GM18511 (cell line): ENCODE results near the gene QSER1.
"Not testable (repeated sequence)": the region's sequence is repeated elsewhere in the genome, so short reads cannot be mapped to it uniquely, and the experiment has no call there.

Source experiments
- ATAC-seq: cut with Tn5 transposase; IDR thresholded peaks from one replicate; pipeline ENCODE4 v1.9.1; 2021; ENCODE audit warnings: mild to moderate bottlenecking, moderate library complexity; ENCODE audit not compliant: unreplicated experiment

QSER1 gene

DNA sequence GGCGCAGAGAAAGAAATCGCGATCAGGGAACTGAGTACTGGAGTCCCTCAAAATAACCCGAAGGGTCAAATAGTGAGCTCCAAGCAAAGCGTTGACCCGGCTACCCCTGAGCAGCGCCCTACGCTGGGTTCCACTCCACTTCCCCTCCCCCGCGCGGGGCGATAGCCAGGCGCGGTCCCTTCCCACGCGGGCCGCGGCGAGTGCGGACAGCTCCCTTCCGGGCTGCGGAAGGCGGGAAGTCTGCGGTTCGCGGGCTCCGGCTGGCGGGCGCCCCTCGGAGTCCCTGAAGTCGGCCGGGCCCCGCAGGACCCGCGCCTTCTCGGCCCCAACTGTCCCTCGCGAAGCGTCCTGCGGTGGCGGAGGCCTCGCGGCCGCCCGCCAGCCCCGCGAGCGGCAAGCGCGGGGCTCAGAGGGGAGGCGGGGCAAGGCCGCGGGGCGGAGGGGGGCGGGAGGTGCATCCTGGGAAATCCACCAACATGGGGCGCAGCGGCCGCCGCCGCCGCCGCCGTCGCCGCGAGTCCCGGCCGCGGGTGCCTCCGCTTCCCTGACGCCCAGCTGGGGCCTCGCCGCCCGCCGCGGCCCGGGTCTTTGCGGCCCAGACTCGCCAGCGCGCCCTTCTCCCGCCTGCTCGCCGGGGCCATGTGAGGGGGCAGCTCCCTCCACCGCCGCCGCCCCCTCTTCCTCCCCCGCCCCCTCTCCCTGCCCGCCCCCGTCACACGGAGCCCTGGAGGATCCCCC, at the start of gene QSER1:
TSS of gene QSER1 (plus strand) at position 457 of the 738 bp plus-strand sequence. CDS start 315 bp downstream, outside the sequence.
- ATAC-seq: peak; percentile 67

GRCh38 chr11:32843544-32843943, 49.1 kb upstream of the QSER1 start:
- no peak for ATAC-seq

DNA sequence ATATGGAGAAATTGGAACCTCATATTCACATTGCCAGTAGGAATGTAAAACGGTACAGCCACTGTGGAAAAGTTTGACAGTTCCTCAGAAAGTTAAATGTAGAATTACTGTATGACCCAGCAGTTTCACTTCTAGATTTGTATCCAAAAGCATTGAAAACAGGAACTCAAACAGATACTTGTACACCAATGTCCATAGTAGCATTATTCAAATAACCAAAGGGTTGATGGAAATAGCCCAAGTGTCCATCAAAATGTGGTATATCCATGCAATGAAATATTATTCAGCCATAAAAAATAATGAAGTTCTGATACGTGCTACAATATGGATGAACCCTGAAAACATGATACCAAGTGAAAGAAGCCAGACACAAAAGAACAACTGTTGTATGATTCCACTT, 45.1 kb upstream of the QSER1 start:
- ATAC-seq: no peak

- ATAC-seq: no peak
Measured at GRCh38 chr11:32849761-32850160, 42.9 kb upstream of the QSER1 start.

DNA sequence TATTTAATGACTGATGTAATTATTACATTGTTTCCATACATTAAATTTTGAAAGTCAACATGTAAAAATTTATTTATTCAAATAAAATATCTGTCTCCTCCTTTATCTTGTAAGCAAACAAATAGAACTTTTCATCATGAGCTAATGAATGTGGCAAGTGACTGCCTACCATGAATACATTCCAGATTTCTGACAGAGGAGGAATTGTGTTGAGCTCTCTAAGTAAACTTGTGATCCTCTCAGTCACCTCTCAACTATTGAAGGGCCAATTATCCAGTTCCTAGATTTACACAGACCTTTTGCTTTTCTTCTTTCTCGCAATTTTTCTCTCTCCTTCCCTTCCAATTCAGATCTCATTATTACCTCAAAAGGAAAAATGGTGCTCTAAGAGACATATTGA, 41.4 kb upstream of the QSER1 start:
- no peak for ATAC-seq

GRCh38 chr11:32852207-32852606, 40.4 kb upstream of the QSER1 start:
- no peak for ATAC-seq

- ATAC-seq: no peak
Measured at GRCh38 chr11:32855601-32856000, 37.0 kb upstream of the QSER1 start.

- no peak for ATAC-seq
Measured at GRCh38 chr11:32858731-32859130, 33.9 kb upstream of the QSER1 start.

- no peak for ATAC-seq
Measured at GRCh38 chr11:32861850-32862577, 30.6 kb upstream of the QSER1 start.

DNA sequence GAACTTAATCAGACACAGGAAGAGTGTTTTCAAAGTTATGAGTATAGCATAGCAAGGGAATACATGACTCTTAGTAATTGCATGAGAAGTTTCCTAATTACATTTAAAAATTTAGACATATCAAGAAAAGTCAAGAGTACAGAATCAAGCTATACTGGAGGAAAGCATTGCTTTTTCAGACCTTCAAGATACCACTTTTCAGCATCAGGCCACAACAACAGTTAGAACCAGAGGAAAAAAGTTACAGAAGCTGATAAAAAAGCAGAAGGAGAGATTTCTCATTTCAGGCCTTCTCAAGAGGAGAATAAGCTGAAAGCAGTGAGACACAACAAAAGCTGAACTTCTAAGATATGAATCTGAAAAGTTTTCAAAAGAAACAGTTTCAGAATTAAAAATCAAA, 28.1 kb upstream of the QSER1 start:
- ATAC-seq: no peak

DNA sequence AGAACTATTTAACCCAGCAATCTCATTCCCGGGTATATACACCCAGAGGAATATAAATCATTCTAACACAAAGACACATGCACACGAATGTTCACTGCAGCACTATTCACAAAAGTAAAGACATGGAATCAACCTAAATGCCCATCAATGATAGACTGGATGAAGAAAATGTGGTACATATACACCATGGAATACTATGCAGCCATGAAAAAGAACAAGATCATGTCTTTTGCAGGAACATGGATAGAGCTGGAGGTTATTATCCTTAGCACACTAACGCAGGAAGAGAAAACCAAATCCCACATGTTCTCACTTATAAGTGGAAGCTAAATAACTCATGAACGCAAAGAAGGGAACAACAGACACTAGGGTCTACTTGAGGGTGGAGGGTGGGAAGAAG, 23.9 kb upstream of the QSER1 start:
- ATAC-seq: not testable (repeated sequence)

DNA sequence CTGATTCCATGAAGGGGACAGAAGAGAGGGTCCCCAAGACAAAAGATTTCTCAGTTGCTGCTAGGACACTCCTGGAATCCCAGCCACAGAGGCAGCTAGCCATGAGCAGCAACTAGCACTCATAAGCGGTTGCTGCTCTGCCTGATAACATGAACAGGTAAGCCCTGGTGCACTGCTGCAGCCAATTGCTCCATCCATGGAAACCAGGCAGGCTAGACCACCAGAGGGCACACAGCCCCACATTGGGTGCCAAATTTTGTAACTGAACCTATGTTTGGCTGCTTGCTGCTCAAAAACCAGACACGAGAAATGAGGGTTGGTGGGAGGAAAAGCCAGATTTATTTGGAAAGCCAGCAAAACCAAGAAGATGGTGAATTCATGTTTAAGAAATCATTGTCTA, 21.9 kb upstream of the QSER1 start:
- ATAC-seq: no peak

DNA sequence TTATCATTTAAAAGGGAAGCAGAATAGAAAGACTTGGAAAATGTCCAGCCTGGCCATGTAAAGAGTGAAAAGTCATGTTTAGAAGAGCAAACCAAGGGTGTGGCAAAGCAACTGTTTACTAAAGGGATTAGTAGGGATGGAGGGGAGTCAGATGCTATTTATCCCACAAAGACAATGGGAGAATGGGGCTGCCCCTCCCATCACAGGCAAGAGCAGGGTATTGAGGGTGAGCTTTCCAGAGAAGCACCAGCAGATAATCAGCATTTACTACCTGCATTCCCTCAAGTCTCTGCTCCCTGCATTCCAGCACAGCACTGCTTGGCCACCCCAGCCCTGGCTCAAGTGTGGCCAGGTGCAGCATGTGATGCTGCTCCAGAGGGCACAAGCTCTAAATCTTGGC, 18.5 kb upstream of the QSER1 start:
- ATAC-seq: no peak

DNA sequence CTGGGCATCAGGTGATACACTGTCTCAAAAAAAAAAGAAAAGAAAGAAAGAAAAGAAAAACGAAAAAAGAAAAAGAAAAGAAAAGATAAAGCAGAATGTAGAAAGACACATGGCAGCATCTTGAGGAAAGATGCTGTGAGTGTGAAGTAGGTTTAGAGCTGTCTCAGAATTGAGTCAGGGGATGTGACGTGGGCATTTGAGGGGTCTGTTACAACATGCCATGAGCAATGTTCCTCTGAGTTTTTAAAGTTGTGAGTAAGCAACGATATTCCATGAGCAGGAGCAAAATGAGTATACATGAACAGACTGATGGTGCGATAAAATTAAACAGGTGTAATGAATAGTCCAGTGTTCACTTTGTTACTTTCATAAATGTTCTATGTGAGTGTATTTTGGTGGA, 11.3 kb upstream of the QSER1 start:
- no peak for ATAC-seq

- ATAC-seq: no peak
Measured at GRCh38 chr11:32883421-32883820, 9.2 kb upstream of the QSER1 start.

DNA sequence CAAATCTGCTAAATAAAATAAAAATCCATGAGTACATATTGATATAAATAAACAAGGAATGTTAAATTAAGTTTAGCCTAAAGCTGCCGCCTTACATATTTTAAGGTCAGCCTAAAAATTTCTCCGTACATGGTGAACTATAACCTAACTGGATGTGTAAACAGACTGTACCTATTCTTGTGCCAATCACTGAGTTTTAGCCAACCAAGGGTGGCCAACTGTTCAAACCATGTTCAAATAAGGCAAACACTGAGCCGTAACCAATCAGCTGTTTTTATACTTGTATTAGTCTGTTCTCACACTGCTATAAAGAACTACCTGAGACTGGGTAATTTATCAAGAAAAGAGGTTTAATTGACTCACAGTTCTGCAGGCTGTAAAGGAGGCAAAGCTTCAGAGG, 8.6 kb upstream of the QSER1 start:
- ATAC-seq: no peak

GRCh38 chr11:32884770-32885384, 7.7 kb upstream of the QSER1 start:
- ATAC-seq: no peak

GRCh38 chr11:32885556-32885955, 7.1 kb upstream of the QSER1 start:
- no peak for ATAC-seq

GRCh38 chr11:32886180-32886579, 6.4 kb upstream of the QSER1 start:
- no peak for ATAC-seq

DNA sequence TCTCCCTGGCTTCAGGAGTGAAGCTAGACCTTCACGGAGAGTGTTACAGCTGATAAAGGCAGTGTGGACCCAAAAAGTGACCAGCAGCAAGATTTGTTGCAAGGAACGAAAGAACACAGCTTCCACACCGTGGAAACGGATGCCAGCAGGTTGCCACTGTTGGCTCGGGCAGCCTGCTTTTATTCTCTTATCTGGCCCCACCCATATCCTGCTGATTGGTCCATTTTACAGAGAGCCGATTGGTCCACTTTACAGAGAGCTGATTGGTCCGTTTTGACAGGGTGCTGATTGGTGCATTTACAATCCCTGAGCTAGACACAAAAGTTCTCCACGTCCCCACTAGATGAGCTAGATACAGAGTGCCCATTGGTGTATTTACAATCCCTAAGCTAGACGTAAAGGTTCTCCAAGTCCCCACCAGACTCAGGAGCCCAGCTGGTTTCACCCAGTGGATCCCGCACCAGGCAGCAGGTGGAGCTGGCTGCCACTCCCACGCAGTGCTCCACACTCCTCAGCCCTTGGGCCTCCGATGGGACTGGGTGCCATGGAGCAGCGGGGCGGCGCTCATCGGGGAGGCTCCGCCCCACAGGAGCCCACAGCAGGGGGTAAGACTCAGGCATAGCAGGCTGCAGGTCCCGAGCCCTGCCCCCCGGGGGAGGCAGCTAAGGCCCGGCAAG, 4.8 kb upstream of the QSER1 start:
- not testable (repeated sequence) for ATAC-seq

- ATAC-seq: not testable (repeated sequence)
Measured at GRCh38 chr11:32888384-32888710, 4.3 kb upstream of the QSER1 start.

DNA sequence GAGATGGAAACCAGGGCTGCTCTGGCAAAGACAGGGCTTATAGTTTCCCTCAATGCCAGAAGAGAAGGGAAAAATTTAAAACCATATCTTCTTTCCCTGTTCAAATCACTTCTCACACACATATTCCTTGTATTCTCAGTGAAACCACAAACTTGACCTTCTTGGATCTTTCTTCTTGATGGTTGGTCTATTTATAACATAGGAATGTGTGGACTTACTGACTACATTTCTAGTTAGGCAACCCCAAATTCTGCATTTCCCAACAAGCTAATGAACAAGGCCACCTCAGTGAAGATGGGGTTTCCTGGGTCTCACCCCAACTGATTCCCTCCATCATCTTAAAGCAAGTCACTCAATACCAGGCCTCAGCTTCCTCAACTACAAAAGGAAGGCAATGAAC, 3.8 kb upstream of the QSER1 start:
- ATAC-seq: no peak
